ENCODE results near the gene CAPN11.

Gene CAPN11

DNA sequence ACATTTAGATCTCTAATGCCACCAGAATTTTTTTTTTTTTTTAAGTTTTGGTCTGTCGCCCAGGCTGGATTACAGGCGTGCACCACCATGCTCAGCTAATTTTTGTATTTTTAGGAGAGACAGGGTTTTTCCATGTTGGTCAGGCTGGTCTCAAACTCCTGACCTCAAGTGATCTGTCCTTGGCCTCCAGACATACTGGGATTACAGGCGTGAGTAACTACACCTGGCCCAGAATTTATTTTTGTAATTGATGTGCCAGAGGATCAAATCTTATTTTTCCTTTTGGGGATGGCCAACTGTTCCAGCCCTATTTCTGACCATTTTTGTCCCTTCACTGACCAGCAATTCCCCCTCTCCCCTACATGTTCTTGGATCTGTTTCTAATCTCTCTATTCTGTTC is 40.1 kb downstream of the CAPN11 start:
- Mint-ChIP-seq H3K36me3 (ENCODE audit: low read depth) (no peaks in the 10 kb centered on the region), H3K9me3 (no peaks in the 10 kb centered on the region), H3K4me1 (peaks cover 33% of the 10 kb centered on the region), H3K27me3 (ENCODE audit: low read depth, poor library complexity) (peaks cover 9% of the 10 kb centered on the region), H3K4me3 (no peak overlapping the region), H3K27ac (peak overlapping the region; percentile 64)
- TF ChIP-seq, protein P1, sequence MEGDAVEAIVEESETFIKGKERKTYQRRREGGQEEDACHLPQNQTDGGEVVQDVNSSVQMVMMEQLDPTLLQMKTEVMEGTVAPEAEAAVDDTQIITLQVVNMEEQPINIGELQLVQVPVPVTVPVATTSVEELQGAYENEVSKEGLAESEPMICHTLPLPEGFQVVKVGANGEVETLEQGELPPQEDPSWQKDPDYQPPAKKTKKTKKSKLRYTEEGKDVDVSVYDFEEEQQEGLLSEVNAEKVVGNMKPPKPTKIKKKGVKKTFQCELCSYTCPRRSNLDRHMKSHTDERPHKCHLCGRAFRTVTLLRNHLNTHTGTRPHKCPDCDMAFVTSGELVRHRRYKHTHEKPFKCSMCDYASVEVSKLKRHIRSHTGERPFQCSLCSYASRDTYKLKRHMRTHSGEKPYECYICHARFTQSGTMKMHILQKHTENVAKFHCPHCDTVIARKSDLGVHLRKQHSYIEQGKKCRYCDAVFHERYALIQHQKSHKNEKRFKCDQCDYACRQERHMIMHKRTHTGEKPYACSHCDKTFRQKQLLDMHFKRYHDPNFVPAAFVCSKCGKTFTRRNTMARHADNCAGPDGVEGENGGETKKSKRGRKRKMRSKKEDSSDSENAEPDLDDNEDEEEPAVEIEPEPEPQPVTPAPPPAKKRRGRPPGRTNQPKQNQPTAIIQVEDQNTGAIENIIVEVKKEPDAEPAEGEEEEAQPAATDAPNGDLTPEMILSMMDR (IDR thresholded peaks at IDR 0.05) = no peak
- no peak for DNase-seq

DNA sequence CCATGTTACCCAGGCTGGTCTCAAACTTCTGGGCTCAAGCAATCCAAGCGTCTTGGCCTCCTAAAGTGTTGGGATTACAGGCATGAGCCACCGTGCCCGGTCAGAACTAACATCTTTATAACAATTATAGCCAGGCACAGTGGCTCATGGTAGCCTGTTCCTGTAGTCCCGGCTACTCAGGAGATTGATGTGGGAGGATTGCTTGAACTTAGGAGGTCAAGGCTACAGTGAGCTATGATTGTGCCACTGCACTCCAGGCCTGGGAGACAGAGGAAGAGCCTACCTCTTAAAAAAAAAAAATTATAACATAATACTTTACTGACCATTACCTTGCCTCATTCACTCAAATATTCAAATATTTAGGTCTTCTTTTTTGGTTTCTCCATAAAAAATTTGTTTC is 41.3 kb downstream of the CAPN11 start:
- Mint-ChIP-seq H3K27ac (no peak overlapping the region), H3K4me3 (no peak overlapping the region), H3K4me1 (peaks cover 39% of the 10 kb centered on the region), H3K36me3 (ENCODE audit: low read depth) (no peaks in the 10 kb centered on the region), H3K27me3 (ENCODE audit: low read depth, poor library complexity) (peaks cover 12% of the 10 kb centered on the region), H3K9me3 (no peaks in the 10 kb centered on the region)
- DNase-seq = no peak
- TF ChIP-seq, protein P1 (IDR thresholded peaks at IDR 0.05) = no peak

DNA sequence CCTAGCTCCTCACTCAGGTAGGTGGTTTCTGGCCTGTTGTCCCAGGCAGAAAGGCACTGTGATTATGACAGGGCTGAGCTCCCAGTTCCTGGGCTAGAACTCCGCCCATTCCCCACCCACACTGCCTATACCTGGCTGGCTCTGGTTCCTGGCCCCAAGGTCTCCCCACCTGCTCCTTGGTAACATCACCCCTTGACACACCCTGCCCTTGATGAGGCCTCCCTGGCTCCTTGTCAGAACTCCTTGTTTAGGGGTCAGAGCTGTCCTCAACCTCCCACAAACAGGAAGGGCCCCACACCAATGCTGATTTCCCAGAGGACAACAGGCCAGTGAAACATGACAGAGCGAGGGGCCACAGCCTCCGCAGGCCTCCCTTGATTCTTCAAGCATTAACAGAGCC is 42.6 kb downstream of the CAPN11 start:
- no peak overlapping the region for H3K4me3 Mint-ChIP-seq

DNA sequence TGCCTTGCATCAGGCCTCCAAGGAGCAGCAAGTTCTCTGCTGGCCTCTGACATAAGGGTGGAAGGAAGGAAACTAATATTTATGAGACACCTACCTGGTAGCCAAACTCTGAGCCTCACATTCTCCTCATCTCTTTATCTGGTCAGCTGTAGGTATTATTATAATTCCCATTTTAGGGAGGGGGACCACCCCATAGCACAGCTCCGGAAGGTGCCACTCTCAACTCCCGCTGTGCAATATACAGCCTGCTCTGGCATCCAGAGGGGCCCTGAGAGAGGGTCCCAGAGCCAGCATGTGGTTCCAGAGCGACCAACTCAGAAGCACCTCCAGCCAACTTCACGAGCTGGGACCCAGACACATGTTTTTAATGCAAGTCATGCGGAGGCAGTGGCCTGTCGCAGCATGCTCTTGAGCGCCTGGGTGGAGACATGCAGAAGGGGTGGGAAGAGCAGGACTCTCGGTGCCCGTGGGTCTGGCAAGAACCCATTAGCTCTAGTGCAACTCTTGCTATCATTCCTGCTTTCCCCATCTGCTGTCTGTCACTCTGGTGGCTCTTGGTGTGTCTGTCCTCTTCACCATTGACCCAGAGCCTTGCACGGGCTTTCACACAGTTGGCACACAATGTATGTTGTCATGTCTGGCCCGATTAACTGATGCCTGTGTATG is 43.2 kb downstream of the CAPN11 start:
- TF ChIP-seq, protein P1 (IDR thresholded peaks at IDR 0.05) = no peak
- peaks cover 45% of the 10 kb centered on the region for H3K4me1 Mint-ChIP-seq
- no peaks in the 10 kb centered on the region for H3K36me3 Mint-ChIP-seq (ENCODE audit: low read depth)
- no peak overlapping the region for H3K4me3 Mint-ChIP-seq
- H3K27me3 Mint-ChIP-seq (ENCODE audit: low read depth, poor library complexity) = peaks cover 11% of the 10 kb centered on the region
- H3K9me3 Mint-ChIP-seq = no peaks in the 10 kb centered on the region
- DNase-seq = no peak
- H3K27ac Mint-ChIP-seq = no peak overlapping the region

More for the DNA sequence above, 42.6 kb downstream of the CAPN11 start:
- H3K27me3 Mint-ChIP-seq (ENCODE audit: low read depth, poor library complexity) = peaks cover 6% of the 10 kb centered on the region
- TF ChIP-seq, protein P1 (IDR thresholded peaks at IDR 0.05) = no peak
- no peak overlapping the region for H3K27ac Mint-ChIP-seq
- no peak for DNase-seq
- H3K9me3 Mint-ChIP-seq = no peaks in the 10 kb centered on the region
- H3K36me3 Mint-ChIP-seq (ENCODE audit: low read depth) = no peaks in the 10 kb centered on the region
- peaks cover 39% of the 10 kb centered on the region for H3K4me1 Mint-ChIP-seq

DNA sequence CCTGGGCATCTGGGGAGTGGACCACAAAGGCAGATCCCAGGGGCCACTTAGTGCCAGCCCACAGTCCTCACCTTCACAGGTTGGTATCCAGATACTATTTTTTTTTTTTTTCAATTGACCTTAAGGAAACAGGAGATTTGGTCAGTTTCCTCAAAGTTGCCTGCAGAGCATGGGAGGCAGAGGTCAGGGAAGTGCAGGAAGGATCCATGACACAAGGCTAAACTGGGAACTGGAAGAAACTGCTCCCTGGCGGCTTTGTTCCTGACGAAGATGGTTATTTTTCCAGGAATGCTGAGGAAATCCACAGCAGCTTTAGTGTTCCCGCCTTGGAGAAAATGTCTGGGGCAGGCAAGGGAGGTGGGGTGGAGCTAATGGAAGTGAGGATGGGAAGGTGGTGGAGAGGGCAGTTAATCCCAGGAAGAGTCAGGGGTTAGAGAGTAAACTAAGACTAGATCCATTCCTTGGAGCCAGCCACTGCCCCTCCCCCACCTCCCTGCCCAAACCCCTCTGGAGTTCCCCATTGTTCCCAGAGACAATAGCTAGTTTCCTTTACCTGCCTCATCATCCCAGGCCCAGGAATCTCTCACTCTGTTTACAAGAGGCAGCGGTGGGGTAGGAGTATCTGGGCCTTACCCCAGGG is 43.8 kb downstream of the CAPN11 start:
- DNase-seq = no peak
- Mint-ChIP-seq H3K9me3 (no peaks in the 10 kb centered on the region), H3K4me1 (peaks cover 51% of the 10 kb centered on the region), H3K27me3 (ENCODE audit: low read depth, poor library complexity) (peaks cover 13% of the 10 kb centered on the region), H3K36me3 (ENCODE audit: low read depth) (no peaks in the 10 kb centered on the region), H3K27ac (no peak overlapping the region), H3K4me3 (no peak overlapping the region)
- TF ChIP-seq, protein P1 (IDR thresholded peaks at IDR 0.05) = no peak

Measured in nephron progenitor cell (in vitro differentiated cells).